ENCODE measurements around the gene GOLGA6L22.
"Not testable (repeated sequence)": the region's sequence is repeated elsewhere in the genome, so short reads cannot be mapped to it uniquely, and the experiment has no call there.

GRCh38 chr15:22431687-22432086, 27.0 kb upstream of the GOLGA6L22 start:
- not testable (repeated sequence) for TF ChIP-seq CTCF, POLR2AphosphoS5, POLR2A, EP300 (IDR thresholded peaks at IDR 0.05)
